HepG2 (cell line): ENCODE measurements around the gene OR7D2. TPM values are rescaled to one million over a fixed set of nuclear protein-coding genes. Genes with fewer than 3 reads are reported as not detected.

Experiments
- HDAC6 ChIP-seq: fragments of 200-600 bp; sonication (generic); IDR thresholded peaks from 2 replicates; pipeline ENCODE4 v1.7.0; 2017; ENCODE audit warnings: mild to moderate bottlenecking, antibody characterized with exemption, low read length, low read depth
- HNRNPUL1 ChIP-seq: fragments of 200-400 bp; formaldehyde crosslinking; IDR thresholded peaks from 2 replicates; pipeline ENCODE4 v1.6.1; 2017; ENCODE audit warnings: low read depth, mild to moderate bottlenecking, low read length, moderate library complexity
- ISX ChIP-seq: sonication (generic); formaldehyde crosslinking; conservative IDR thresholded peaks from 2 replicates; pipeline ENCODE4 v1.5.0; 2020; ENCODE audit warnings: missing genetic modification reagents
- KDM4B ChIP-seq: sonication (generic); formaldehyde crosslinking; IDR thresholded peaks from 2 replicates; pipeline ENCODE4 v1.4.0; 2020; ENCODE audit warnings: missing genetic modification reagents
- MEF2D ChIP-seq: sonication (generic); formaldehyde crosslinking; IDR thresholded peaks from 2 replicates; pipeline ENCODE4 v1.5.1; 2020; ENCODE audit warnings: mild to moderate bottlenecking, missing genetic modification reagents
- MTF1 ChIP-seq: sonication (generic); formaldehyde crosslinking; IDR thresholded peaks from 2 replicates; pipeline ENCODE4 v1.5.0; 2020; ENCODE audit warnings: missing genetic modification reagents
- MYC ChIP-seq: sonication (generic); formaldehyde crosslinking; IDR thresholded peaks from 2 replicates; pipeline ENCODE4 v1.9.0; 2021; ENCODE audit warnings: missing genetic modification reagents, borderline replicate concordance
- NR2F6 ChIP-seq, 2 experiments: IDR thresholded peaks; 2 replicates each; pipeline ENCODE4 v1.6.1; 2016; ENCODE audit warnings: antibody characterized with exemption in 1 of 2, mild to moderate bottlenecking in 1 of 2
- POLR2A ChIP-seq, 2 experiments: IDR thresholded peaks; 2 replicates each; pipeline ENCODE4 v1.6.1; 2011; ENCODE audit warnings: low read depth in 2 of 2, low read length in 2 of 2, mild to moderate bottlenecking in 1 of 2, moderate library complexity in 1 of 2; ENCODE audit not compliant: insufficient read depth in 1 of 2
- RBAK ChIP-seq: sonication (generic); formaldehyde crosslinking; IDR thresholded peaks from 2 replicates; pipeline ENCODE4 v1.5.1; 2020; ENCODE audit warnings: mild to moderate bottlenecking, missing genetic modification reagents
- REL ChIP-seq: sonication (generic); formaldehyde crosslinking; conservative IDR thresholded peaks from 2 replicates; pipeline ENCODE4 v1.8.0; 2022; ENCODE audit warnings: mild to moderate bottlenecking, missing genetic modification reagents, moderate library complexity
- SP140L ChIP-seq: sonication (generic); formaldehyde crosslinking; IDR thresholded peaks from 2 replicates; pipeline ENCODE4 v1.4.0; 2020; ENCODE audit warnings: missing genetic modification reagents, borderline replicate concordance
- TEAD2 ChIP-seq: sonication (generic); formaldehyde crosslinking; IDR thresholded peaks from 2 replicates; pipeline ENCODE4 v1.9.0; 2021; ENCODE audit warnings: missing genetic modification reagents
- TOPORS ChIP-seq: sonication (generic); formaldehyde crosslinking; IDR thresholded peaks from 2 replicates; pipeline ENCODE4 v1.8.0; 2023; ENCODE audit warnings: mild to moderate bottlenecking, missing genetic modification reagents
- ZNF17 ChIP-seq: sonication (generic); formaldehyde crosslinking; IDR thresholded peaks from 2 replicates; pipeline ENCODE4 v1.5.0; 2020; ENCODE audit warnings: mild to moderate bottlenecking, missing genetic modification reagents
- polyA plus RNA-seq, 8 experiments: library from polyadenylated mRNA; depleted of rRNA in 3 of 8; stranded (reverse) in 7 of 8; unstranded in 1 of 8; fragments of >200 nt; fragmentation: Illumina TruSeq in 4 of 8; extraction: Trizol in 4 of 8; gene quantifications; 2 replicates each; pipeline versions ENCODE4 v1.2.1 to v1.2.3, GENCODE V29; 2011 to 2016; ENCODE audit warnings: low read depth in 4 of 8, missing spikeins in 1 of 8, mixed read lengths in 1 of 8; ENCODE audit not compliant: insufficient read depth in 1 of 8
- total RNA-seq, 5 experiments: library from RNA; depleted of rRNA; stranded (reverse); fragments of >200 nt; fragmentation: Illumina TruSeq; extraction: Trizol; gene quantifications; 2 replicates each; pipeline ENCODE4 v1.2.3, GENCODE V29; 2016; ENCODE audit warnings: low read depth in 1 of 5
- TF ChIP-seq, protein P1 (sequence below): sonication (generic); formaldehyde crosslinking; IDR thresholded peaks from 2 replicates; pipeline ENCODE4 v1.4.0; 2020; ENCODE audit warnings: mild to moderate bottlenecking, missing genetic modification reagents, borderline replicate concordance
- TF ChIP-seq, protein P2 (sequence below): sonication (generic); formaldehyde crosslinking; IDR thresholded peaks from 2 replicates; pipeline ENCODE4 v1.4.0; 2020; ENCODE audit warnings: low read depth, missing genetic modification reagents
- TF ChIP-seq, protein P3 (sequence below): sonication (generic); formaldehyde crosslinking; IDR thresholded peaks from 2 replicates; pipeline ENCODE4 v1.5.0; 2020; ENCODE audit warnings: missing genetic modification reagents
- TF ChIP-seq, protein P4 (sequence below): sonication (generic); formaldehyde crosslinking; conservative IDR thresholded peaks from 2 replicates; pipeline ENCODE4 v1.8.1; 2023; ENCODE audit warnings: missing genetic modification reagents

The OR7D2 gene
- total and polyA plus RNA-seq, 2 of the 13 experiments (the other 11 are each of a cell fraction or from before 2014, with no cell fraction given): 0.07 TPM; not detected in 1

DNA sequence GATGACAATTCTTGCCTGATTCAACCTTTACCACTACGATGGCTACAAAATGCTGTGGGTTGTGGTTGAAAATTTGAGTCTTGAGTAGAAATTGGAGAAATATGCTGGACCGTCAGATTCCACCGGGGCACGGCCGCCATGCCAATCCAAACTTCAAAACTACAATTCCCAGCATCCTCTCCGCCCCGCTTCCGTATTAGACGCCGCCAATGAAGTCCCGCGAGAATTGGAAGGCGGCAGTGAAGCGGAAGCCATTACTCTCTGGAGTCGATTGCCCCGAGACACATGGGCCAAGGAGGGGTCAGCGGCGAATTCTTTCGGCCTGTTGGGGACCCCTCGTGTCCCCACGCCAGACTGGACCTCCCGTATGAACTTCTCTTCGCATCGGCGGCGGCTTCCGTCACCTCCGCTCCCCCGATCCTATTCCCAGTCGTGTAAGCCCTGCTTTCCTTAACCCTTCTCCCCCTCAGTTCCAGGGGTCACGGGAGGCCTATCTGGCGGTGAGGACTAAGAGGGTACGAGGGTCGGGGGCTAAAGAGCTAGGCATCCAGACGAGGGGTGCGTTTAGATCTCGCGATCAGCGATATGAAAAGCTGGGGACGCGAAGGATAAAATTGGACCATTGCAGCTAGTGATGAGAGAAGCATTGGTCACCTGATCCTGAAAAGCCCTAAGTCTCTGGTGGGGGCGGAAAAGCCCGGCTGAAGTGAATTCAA, 38.5 kb upstream of the OR7D2 start, which contains the start of gene ZNF317 (continued):
- TF ChIP-seq, protein P1, sequence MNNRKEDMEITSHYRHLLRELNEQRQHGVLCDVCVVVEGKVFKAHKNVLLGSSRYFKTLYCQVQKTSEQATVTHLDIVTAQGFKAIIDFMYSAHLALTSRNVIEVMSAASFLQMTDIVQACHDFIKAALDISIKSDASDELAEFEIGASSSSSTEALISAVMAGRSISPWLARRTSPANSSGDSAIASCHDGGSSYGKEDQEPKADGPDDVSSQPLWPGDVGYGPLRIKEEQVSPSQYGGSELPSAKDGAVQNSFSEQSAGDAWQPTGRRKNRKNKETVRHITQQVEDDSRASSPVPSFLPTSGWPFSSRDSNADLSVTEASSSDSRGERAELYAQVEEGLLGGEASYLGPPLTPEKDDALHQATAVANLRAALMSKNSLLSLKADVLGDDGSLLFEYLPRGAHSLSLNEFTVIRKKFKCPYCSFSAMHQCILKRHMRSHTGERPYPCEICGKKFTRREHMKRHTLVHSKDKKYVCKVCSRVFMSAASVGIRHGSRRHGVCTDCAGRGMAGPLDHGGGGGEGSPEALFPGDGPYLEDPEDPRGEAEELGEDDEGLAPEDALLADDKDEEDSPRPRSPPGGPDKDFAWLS (CRISPR knock-in tag): no peak
- TF ChIP-seq ISX (no peak), REL (CRISPR knock-in tag) (no peak), KDM4B (CRISPR knock-in tag) (0 out of 2 replicates have a peak, but pooled peaks have one; percentile 40), NR2F6 (IDR thresholded peaks at IDR 0.05) (peak; percentile 56; the same call in 1 of the 2 replicates), NR2F6 (CRISPR knock-in tag; IDR thresholded peaks at IDR 0.05) (peak; percentile 40; the same call in 1 of the 2 replicates), MEF2D (CRISPR knock-in tag) (peak; percentile 66), MTF1 (CRISPR knock-in tag) (no peak), SP140L (CRISPR knock-in tag) (no peak; the same call in 1 of the 2 replicates), TEAD2 (CRISPR knock-in tag) (no peak), RBAK (CRISPR knock-in tag) (no peak), HDAC6 (no peak), HNRNPUL1 (no peak), ZNF17 (CRISPR knock-in tag) (no peak), MYC (peak; percentile 91), TOPORS (no peak; the same call in 1 of the 2 replicates), POLR2A (IDR thresholded peaks at IDR 0.05; ENCODE audit: insufficient read depth in 1 of 2, low read depth in 2 of 2, low read length in 2 of 2) (peak; percentile 90 to 92)
- TF ChIP-seq, protein P2, sequence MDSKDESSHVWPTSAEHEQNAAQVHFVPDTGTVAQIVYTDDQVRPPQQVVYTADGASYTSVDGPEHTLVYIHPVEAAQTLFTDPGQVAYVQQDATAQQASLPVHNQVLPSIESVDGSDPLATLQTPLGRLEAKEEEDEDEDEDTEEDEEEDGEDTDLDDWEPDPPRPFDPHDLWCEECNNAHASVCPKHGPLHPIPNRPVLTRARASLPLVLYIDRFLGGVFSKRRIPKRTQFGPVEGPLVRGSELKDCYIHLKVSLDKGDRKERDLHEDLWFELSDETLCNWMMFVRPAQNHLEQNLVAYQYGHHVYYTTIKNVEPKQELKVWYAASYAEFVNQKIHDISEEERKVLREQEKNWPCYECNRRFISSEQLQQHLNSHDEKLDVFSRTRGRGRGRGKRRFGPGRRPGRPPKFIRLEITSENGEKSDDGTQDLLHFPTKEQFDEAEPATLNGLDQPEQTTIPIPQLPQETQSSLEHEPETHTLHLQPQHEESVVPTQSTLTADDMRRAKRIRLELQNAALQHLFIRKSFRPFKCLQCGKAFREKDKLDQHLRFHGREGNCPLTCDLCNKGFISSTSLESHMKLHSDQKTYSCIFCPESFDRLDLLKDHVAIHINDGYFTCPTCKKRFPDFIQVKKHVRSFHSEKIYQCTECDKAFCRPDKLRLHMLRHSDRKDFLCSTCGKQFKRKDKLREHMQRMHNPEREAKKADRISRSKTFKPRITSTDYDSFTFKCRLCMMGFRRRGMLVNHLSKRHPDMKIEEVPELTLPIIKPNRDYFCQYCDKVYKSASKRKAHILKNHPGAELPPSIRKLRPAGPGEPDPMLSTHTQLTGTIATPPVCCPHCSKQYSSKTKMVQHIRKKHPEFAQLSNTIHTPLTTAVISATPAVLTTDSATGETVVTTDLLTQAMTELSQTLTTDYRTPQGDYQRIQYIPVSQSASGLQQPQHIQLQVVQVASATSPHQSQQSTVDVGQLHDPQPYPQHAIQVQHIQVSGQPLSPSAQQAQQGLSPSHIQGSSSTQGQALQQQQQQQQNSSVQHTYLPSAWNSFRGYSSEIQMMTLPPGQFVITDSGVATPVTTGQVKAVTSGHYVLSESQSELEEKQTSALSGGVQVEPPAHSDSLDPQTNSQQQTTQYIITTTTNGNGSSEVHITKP (CRISPR knock-in tag): peak; percentile 82
- TF ChIP-seq, protein P3, sequence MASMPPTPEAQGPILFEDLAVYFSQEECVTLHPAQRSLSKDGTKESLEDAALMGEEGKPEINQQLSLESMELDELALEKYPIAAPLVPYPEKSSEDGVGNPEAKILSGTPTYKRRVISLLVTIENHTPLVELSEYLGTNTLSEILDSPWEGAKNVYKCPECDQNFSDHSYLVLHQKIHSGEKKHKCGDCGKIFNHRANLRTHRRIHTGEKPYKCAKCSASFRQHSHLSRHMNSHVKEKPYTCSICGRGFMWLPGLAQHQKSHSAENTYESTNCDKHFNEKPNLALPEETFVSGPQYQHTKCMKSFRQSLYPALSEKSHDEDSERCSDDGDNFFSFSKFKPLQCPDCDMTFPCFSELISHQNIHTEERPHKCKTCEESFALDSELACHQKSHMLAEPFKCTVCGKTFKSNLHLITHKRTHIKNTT: no peak
- TF ChIP-seq, protein P4, sequence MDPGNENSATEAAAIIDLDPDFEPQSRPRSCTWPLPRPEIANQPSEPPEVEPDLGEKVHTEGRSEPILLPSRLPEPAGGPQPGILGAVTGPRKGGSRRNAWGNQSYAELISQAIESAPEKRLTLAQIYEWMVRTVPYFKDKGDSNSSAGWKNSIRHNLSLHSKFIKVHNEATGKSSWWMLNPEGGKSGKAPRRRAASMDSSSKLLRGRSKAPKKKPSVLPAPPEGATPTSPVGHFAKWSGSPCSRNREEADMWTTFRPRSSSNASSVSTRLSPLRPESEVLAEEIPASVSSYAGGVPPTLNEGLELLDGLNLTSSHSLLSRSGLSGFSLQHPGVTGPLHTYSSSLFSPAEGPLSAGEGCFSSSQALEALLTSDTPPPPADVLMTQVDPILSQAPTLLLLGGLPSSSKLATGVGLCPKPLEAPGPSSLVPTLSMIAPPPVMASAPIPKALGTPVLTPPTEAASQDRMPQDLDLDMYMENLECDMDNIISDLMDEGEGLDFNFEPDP (CRISPR knock-in tag): no peak
